Anterior cingulate cortex (tissue), 58 donors: Measurements from ENCODE around the gene MICAL3.

Experiments used
- DNase-seq, 58 donors: peaks; one replicate each; lab custom pipeline; 2025; lab: John Stamatoyannopoulos, UW

Gene MICAL3

GRCh38 chr22:17789379-17790200 lies 234.8 kb downstream of the MICAL3 start:
- peak in 5 of 58 donors; percentile 22 to 36 (median 27) for DNase-seq

- DNase-seq, result no peak
These were observed 235.6 kb downstream of the MICAL3 start for GRCh38 chr22:17788528-17789378.

GRCh38 chr22:17787716-17788330 lies 236.5 kb downstream of the MICAL3 start:
- no peak for DNase-seq

- DNase-seq, result peak in 5 of 58 donors; percentile 25 to 60 (median 32)
These were observed 237.1 kb downstream of the MICAL3 start for GRCh38 chr22:17787241-17787640.

GRCh38 chr22:17786435-17787161 lies 237.8 kb downstream of the MICAL3 start:
- peak in 23 of 58 donors; percentile 17 to 76 (median 41) for DNase-seq

- peak in 11 of 58 donors; percentile 14 to 59 (median 27) for DNase-seq
These were observed 238.9 kb downstream of the MICAL3 start for GRCh38 chr22:17785185-17786184.

GRCh38 chr22:17784776-17785175 lies 239.6 kb downstream of the MICAL3 start:
- no peak for DNase-seq

- no peak for DNase-seq
These were observed 240.4 kb downstream of the MICAL3 start for GRCh38 chr22:17783773-17784480.

GRCh38 chr22:17783312-17783711 lies 241.0 kb downstream of the MICAL3 start:
- DNase-seq, result peak in 7 of 58 donors; percentile 6 to 38 (median 26)

GRCh38 chr22:17782621-17783020 lies 241.7 kb downstream of the MICAL3 start:
- no peak for DNase-seq

GRCh38 chr22:17782158-17782557 lies 242.2 kb downstream of the MICAL3 start:
- no peak for DNase-seq

GRCh38 chr22:17781319-17782031 lies 242.9 kb downstream of the MICAL3 start:
- DNase-seq, result peak in 1 of 58 donors; percentile 37

GRCh38 chr22:17780741-17781318 lies 243.5 kb downstream of the MICAL3 start:
- DNase-seq, result no peak

GRCh38 chr22:17780116-17780740 lies 244.1 kb downstream of the MICAL3 start:
- no peak for DNase-seq

GRCh38 chr22:17779286-17780115 lies 244.9 kb downstream of the MICAL3 start:
- no peak for DNase-seq
